Astrocyte of the cerebellum (primary cell): ENCODE data around the gene TSPAN4.

ENCODE experiments used
- DNase-seq: peaks from one replicate; pipeline ENCODE4 v3.0.0-alpha.2; 2011; ENCODE audit warnings: low read depth
- H3K4me3 ChIP-seq: 2 replicates; pipeline ENCODE4 v1.5.1; 2011; ENCODE audit warnings: mild to moderate bottlenecking, low read depth, low read length, moderate library complexity
- CTCF ChIP-seq: IDR thresholded peaks from 2 replicates; pipeline ENCODE4 v1.5.1; 2012; ENCODE audit warnings: low read length, low read depth, moderate library complexity, mild to moderate bottlenecking; ENCODE audit errors: missing control alignments
- in situ Hi-C: cut with HindIII; loops from 2 replicates; pipeline ENCODE4 v1.10.0; 2017; ENCODE audit warnings: low sequenced_read_pairs

TSPAN4 gene

GRCh38 chr11:813072-813455 lies 29.6 kb upstream of the TSPAN4 start:
- H3K4me3 ChIP-seq, result no peak overlapping the region
- no peak for TF ChIP-seq CTCF
- in situ Hi-C loops, result no loop called here
- DNase-seq, result no peak

- no peak overlapping the region for H3K4me3 ChIP-seq
- DNase-seq, result no peak
- TF ChIP-seq CTCF, result no peak
- in situ Hi-C loops, result no loop called here
Observed at GRCh38 chr11:813456-814096, 29.1 kb upstream of the TSPAN4 start.

- TF ChIP-seq CTCF, result no peak
- DNase-seq, result no peak
- in situ Hi-C loops, result no loop called here
- H3K4me3 ChIP-seq, result no peak overlapping the region
Observed at GRCh38 chr11:815675-816432, 26.8 kb upstream of the TSPAN4 start.

GRCh38 chr11:816433-816779 lies 26.2 kb upstream of the TSPAN4 start:
- DNase-seq, result no peak
- H3K4me3 ChIP-seq, result no peak overlapping the region
- no peak for TF ChIP-seq CTCF
- in situ Hi-C loops, result no loop called here

- in situ Hi-C loops, result no loop called here
- no peak for DNase-seq
- no peak for TF ChIP-seq CTCF
- H3K4me3 ChIP-seq, result peak within 1 kb of the TSS; percentile 68
Observed at GRCh38 chr11:818396-819128, 24.1 kb upstream of the TSPAN4 start, which contains the start of gene PNPLA2. Gene PNPLA2, plus strand, starts transcription at chr11:818914. Its CDS starts 805 bp downstream, at chr11:819719.

GRCh38 chr11:819129-819931 lies 23.3 kb upstream of the TSPAN4 start:
- in situ Hi-C loops, result no loop called here
- TF ChIP-seq CTCF, result no peak
- H3K4me3 ChIP-seq, result peak overlapping the region; percentile 68
- DNase-seq, result peak; percentile 44
